Hypothalamus (tissue), 51 donors: Measurements from ENCODE around the gene PLA2G4A.
"Not testable (repeated sequence)": the region's sequence is repeated elsewhere in the genome, so short reads cannot be mapped to it uniquely, and the experiment has no call there.

Experiments
- DNase-seq, 51 donors: peaks; one replicate each; lab custom pipeline; 2025; lab: John Stamatoyannopoulos, UW

The PLA2G4A gene

DNA sequence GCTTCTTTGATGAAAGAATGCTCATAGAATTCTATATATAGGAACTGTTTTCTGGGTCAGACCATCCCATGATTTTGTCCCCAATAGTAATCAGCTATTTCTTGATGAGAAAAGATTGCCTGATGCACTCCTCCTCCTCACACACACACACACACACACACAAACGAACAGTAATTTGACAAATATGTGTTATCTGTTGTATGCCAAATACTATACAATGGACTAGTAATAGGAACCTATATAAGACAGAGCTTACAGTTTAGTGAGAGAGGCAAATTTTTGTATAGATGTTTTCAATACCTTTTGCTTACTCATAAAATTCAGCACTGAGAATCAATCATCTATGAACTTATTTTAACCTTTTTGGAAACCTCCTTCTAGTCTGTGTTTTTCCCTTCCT is 76.8 kb downstream of the PLA2G4A start:
- DNase-seq = no peak

- DNase-seq = no peak
These were observed 86.8 kb downstream of the PLA2G4A start for GRCh38 chr1:186915555-186915954.

- not testable (repeated sequence) for DNase-seq
These were observed 88.5 kb downstream of the PLA2G4A start for GRCh38 chr1:186917106-186917786.

DNA sequence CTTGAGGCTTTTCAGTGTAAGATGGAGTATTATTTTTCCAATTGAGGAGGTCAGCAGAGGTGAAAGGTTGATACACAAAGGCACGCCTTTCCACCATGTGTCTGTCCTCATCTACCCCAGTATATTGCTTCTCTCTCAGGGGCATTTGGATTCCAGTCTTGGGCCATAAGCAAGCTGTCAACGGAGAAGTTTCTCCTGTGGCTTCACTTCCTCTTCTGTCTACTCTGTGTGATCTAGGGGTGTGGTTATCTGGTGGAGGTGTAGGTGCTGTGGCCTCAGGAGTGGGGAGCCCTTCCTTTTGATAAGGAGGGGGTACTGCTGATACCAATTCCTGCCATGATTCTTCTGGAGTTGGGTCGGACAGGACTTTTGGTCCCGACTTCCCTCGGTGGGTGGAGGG is 92.6 kb downstream of the PLA2G4A start:
- not testable (repeated sequence) for DNase-seq

DNA sequence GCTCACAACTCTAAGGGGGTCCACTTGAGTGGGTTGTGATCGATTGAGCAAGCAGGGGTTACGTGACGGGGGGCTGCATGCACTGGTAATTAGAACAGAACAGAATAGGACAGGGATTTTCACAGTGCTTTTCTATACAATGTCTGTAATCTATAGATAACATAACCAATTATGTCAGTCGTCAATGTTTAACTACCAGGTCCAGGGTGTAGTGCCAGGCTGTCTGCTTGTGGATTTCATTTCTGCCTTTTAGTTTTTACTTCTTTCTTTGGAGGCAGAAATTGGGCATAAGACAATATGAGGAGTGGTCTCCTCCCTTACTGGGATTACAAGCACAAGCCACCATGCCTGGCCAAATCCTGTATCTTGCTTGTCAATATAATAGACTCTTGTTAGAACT is 94.1 kb downstream of the PLA2G4A start:
- not testable (repeated sequence) for DNase-seq

- no peak for DNase-seq
These were observed 94.7 kb downstream of the PLA2G4A start for GRCh38 chr1:186923486-186923885.

DNA sequence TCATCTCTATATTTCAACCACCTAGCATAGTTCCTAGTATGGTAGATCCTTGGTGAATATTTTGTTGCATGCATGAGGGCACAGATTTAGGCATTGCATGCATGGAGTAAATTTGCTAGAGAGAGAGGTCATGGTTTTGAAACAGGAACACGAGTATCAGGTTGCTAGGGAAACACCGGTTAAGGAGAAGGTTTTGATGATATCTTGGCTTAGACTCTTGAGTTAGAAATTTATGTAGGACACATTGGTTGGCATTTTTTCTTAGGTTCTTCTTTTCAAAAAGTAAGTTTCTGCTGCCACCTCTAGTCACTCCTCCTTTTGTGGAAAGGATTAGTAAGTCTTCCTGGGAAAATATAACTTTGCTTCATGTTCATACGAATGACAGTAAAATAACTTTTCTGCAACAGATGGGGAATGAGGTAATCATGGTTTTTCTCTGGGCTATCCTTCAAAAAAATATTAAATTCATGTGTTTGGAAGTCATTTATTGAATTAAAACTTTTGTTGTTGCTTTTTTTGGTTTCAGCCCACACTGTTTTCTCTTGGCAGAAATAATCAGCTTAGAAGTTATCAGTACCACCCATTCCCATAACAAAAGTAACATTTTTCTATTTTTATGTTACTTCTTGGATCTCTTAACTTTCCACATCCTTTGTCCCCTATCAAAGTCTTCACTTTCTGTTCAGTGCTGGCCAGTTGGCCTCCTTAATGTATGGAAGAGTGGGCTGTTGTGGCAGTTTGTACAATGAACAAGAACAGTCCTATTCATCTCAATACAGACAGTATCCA is 97.3 kb downstream of the PLA2G4A start:
- no peak for DNase-seq

DNA sequence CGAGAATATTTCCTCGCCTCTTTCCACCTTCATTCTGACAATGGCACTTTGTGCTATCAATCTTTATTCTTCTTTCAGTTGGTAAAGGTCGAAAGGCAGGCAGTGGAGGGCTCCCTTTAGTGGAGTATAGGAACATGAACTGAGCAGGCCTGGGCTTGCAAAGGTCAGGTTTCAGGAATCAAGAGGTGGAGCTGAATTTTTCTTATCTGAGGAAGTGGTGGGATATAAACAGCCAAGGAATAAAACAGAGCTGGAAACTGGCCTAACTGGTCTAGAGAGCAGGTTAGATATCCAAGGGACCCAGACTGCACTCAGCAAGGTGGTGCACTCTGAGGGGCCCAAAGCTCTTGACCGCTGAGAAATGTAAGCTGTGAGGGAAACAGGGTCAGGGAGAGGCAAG is 99.1 kb downstream of the PLA2G4A start:
- no peak for DNase-seq

DNA sequence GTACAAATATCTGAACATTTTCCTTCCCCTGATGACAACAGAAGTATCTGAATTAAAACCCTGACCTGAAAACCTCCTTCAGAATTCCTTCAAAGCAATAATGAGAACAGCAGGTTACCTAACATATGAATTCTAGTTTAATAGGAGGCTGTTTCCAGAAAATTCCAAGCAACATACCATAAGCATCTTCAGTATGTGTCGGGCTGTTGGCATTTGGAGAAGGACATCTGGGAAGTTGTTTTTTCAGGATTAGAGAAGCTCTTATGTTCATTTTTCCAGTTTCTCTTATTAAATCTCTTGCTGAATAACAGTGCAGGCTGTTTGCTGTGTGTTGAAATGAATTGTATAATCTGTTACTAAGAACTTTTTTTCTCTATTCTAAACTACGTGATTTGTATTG is 101.5 kb downstream of the PLA2G4A start:
- no peak for DNase-seq

GRCh38 chr1:186937016-186937670 is 108.4 kb downstream of the PLA2G4A start:
- no peak for DNase-seq

DNA sequence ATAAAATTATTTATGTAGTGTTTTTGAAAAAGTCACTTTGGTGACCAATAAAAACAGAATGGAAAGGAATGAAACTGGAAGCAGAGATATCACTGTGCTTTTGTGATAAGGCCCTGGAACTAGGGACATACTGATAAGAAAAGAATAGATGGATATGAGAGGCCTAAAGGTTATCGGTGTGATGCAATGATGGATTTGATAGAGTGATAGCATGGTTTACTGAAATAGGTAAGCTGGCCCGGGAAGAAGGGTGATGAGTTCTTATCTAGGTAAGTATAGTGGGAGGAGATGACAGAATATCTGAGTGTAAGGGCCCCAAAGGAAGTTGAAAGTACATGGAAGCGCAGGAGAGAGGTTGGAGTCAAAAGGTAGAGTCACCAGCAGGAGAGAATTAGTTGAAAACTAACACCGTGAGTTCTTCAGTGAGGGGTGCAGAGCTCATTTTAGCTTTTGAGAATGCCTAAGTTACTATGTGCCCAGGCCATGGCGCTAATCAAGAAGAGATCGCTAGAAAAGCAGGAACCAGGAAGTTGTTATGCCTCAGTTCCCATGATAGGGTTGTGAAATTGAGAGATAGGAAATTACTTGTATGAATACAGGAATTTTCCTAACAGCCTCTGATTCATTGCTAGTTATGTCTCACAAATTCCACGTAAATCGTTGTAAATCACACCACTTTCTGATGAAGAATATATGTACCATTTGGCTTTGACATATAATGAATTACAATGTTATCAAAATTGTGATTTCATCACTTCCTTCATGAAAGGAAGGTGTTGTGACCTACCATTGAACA is 115.3 kb downstream of the PLA2G4A start:
- DNase-seq = no peak

DNA sequence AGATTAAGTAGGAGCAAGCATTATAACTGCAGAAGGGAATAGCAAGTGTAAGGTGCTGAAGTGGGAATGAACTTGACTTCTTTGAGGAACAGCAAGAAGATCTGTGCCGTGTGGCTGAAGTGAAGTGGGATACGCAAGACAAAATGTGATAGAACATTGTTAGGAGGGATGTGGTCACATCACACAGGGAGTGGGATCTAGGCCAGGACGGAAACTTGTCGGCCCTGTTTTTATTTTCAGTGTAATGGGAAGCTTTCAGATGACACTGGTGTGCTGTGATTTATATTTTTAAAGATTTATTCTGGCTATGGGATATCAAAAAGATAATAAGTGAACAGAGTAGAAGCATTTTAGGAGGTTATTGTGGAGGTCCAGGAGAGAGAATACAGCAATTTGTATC is 116.4 kb downstream of the PLA2G4A start:
- no peak for DNase-seq

DNA sequence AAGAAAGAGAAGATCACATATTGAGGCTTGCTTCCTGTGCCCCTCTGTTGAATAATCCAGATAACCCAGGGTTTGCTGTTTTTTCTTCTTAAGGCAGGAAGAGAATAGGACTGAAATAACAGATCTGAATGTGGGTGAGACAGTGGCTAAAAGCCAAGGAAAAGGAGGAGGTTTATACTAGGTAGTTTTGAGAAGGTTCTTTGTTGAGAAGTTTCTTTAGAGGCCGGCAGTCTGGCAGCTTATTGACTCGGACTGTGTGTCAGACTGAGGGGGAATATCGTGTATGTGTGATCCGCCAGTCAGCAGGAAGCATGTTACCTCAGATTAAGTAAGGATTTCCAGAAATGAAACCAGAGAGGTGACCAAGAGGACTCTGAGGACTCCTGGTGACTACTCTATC is 119.8 kb downstream of the PLA2G4A start:
- DNase-seq = no peak

DNA sequence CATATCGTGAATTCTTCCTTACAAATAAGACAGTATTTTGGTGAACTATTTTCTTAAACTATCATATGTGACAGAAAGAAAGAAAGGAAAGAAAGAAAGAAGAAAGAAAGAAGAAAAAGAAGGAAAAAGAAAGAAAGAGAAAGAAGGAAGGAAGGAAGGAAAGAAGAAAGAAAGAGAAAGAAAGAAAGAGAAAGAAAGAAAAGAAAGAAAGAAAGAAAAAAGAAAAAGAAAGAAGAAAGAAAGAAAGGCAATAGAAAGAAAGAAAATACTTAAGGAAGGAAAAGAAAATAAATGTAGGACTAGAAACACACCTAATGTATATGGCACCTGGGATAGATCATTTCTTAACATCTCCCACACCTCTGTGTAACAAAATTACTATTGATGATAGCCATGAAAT is 120.4 kb downstream of the PLA2G4A start:
- DNase-seq = no peak

DNA sequence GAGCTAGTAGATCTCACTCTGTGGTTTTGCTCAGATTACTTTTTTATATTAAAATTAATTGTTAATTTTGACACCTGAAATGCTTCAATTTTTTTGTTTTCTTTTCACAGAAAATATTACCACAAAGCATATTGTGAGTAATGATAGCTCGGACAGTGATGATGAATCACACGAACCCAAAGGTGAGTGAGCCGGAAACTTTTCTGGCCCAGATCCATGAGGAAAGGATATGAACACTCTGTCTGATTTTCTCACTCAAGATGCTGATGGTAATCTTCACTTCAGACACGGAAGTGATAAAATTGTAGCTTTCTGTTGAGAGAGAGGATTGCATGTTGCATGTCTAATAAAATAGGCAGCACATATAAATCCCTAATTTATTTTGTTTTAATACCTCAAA is 121.8 kb downstream of the PLA2G4A start:
- no peak for DNase-seq

DNA sequence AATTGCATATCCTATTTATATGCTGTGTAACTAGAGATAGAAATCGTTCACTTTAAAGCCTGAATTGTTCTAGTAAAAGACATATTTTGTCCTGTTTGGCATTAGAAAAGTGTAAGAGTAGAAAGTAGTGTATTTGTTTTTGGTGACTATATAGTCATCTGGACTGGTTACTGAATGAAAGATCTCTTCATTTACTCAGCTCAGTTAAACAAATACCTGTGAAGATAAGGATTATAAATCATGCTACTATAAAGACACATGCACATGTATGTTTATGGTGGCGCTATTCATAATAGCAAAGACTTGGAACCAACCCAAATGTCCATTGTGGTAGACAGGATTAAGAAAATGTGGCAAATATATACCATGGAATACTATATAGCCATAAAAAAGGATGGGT is 125.1 kb downstream of the PLA2G4A start:
- no peak for DNase-seq

DNA sequence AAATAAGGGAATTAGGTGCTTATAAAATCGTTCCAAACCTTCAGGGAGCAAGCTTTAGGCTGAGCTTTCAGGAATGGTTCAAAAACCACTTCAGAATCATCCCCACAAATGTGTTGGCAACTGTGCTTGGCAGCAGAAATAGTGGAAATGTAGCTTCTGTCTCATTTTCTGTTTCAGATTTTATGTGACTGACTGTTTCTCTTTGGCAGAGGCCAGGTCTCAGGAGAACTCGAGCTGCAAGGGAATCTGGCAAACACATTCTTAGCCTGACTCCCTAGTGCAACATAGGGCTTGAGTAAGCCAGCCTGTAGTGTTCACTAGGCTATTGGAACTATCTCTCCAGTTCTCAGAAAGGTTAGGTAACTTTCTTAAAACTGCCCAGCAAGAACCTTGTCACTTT is 128.6 kb downstream of the PLA2G4A start:
- no peak for DNase-seq

- no peak for DNase-seq
These were observed 129.8 kb downstream of the PLA2G4A start for GRCh38 chr1:186958520-186958919.

GRCh38 chr1:186960861-186961260 is 132.1 kb downstream of the PLA2G4A start:
- no peak for DNase-seq

- DNase-seq = no peak
These were observed 137.1 kb downstream of the PLA2G4A start for GRCh38 chr1:186965847-186966246.

- no peak for DNase-seq
These were observed 137.7 kb downstream of the PLA2G4A start for GRCh38 chr1:186966456-186966855.
